Measurements from ENCODE around the gene MKRN2OS. TPM values are rescaled to one million over a fixed set of nuclear protein-coding genes. Genes with fewer than 3 reads are reported as not detected.
A peak's percentile ranks its signal among the peaks of the same experiment; 100 is the strongest.

The MKRN2OS gene
- total RNA-seq, 2 experiments from 2014 or later: not detected

DNA sequence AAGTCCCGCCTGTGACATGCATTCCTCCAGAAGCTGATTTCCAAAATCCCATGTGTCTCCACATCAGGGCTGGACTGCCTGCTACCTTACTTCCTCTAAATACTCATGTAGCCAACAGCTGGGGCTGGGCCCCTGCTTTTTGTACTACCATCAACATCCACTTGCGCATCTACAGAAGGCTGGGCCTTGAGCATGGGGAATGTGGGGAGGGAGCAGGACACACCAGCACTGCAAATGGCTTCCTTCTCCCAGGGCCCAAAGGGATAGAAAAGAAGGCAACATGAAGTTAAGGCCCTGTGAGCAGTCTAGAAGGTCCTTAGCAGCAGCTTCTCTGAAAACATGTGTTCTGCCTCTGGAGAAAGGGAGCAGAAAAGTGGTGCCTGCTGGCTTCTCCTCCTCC, 38.8 kb upstream of the MKRN2OS start:
- Mint-ChIP-seq H3K4me1 (ENCODE audit: low read depth) (no peaks in the 10 kb centered on the region), H3K36me3 (ENCODE audit: low read depth) (peaks cover 95% of the 10 kb centered on the region), H3K27me3 (no peaks in the 10 kb centered on the region), H3K9me3 (no peaks in the 10 kb centered on the region), H3K4me3 (no peak overlapping the region), H3K27ac (peak overlapping the region; percentile 18)
- DNase-seq (no peak), ATAC-seq (ENCODE audit: poor library complexity) (no peak)
- POLR2A ChIA-PET: interaction anchor here (0.6 to 1.0 kb wide), 2 partner anchors 12 to 80 kb away, joined by 3 to 4 read pairs; partner anchors contain the start of gene RAF1
- no peaks in the 10 kb centered on the region for H3K27me3 ChIP-seq (ENCODE audit: control insufficient read depth in 1 of 2, insufficient read depth in 2 of 2, low read length in 2 of 2)
- intact Hi-C loops (cut with DNase I, micrococcal nuclease): no loop called here
- peaks cover 87% of the 10 kb centered on the region for H3K36me3 ChIP-seq (ENCODE audit: insufficient read depth, low read length)
- no peaks in the 10 kb centered on the region for H3K9me3 ChIP-seq (ENCODE audit: control insufficient read depth in 1 of 2, insufficient read depth in 1 of 2, low read length in 2 of 2)
- no peak overlapping the region for H3K27ac ChIP-seq (ENCODE audit: low read depth in 1 of 2, low read length in 2 of 2)
- TF ChIP-seq, protein P1, sequence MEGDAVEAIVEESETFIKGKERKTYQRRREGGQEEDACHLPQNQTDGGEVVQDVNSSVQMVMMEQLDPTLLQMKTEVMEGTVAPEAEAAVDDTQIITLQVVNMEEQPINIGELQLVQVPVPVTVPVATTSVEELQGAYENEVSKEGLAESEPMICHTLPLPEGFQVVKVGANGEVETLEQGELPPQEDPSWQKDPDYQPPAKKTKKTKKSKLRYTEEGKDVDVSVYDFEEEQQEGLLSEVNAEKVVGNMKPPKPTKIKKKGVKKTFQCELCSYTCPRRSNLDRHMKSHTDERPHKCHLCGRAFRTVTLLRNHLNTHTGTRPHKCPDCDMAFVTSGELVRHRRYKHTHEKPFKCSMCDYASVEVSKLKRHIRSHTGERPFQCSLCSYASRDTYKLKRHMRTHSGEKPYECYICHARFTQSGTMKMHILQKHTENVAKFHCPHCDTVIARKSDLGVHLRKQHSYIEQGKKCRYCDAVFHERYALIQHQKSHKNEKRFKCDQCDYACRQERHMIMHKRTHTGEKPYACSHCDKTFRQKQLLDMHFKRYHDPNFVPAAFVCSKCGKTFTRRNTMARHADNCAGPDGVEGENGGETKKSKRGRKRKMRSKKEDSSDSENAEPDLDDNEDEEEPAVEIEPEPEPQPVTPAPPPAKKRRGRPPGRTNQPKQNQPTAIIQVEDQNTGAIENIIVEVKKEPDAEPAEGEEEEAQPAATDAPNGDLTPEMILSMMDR (IDR thresholded peaks at IDR 0.05): no peak
- CTCF ChIA-PET: no interaction called here
- H3K4me1 ChIP-seq (ENCODE audit: insufficient read depth, low read length): no peaks in the 10 kb centered on the region
- no peak overlapping the region for H3K4me3 ChIP-seq (ENCODE audit: low read length)

DNA sequence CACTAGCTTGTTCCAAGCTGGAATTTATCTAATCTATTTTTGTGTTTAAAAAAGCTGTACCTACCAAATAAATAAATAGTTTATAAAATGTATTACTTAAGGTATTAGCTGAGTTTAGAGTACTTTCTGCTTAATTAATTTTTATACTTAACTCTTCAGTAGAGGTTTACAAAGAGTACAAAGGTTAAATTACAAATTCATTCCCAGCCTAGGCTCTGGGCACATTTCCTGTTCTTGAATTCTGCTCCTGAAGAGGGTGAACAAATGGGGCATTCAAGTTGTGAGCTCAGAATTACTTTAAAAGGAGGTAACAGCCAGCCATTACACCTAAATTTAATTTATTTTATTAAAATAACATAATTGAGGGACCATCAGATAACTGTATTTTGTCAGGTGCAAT, 38.0 kb upstream of the MKRN2OS start:
- no peaks in the 10 kb centered on the region for H3K27me3 ChIP-seq (ENCODE audit: control insufficient read depth in 1 of 2, insufficient read depth in 2 of 2, low read length in 2 of 2)
- no peak overlapping the region for H3K4me3 ChIP-seq (ENCODE audit: low read length)
- ChIA-PET POLR2A (interaction anchor here (0.8 kb wide), 1 partner anchor 81 kb away, joined by 3 read pairs; the partner anchor contains the start of gene RAF1), CTCF (no interaction called here)
- H3K27ac ChIP-seq (ENCODE audit: low read depth in 1 of 2, low read length in 2 of 2): no peak overlapping the region
- Mint-ChIP-seq H3K27ac (no peak overlapping the region), H3K9me3 (no peaks in the 10 kb centered on the region), H3K4me3 (no peak overlapping the region), H3K4me1 (ENCODE audit: low read depth) (no peaks in the 10 kb centered on the region), H3K36me3 (ENCODE audit: low read depth) (peaks cover 95% of the 10 kb centered on the region), H3K27me3 (no peaks in the 10 kb centered on the region)
- no peak for ATAC-seq (ENCODE audit: poor library complexity)
- TF ChIP-seq, protein P1 (IDR thresholded peaks at IDR 0.05): no peak
- H3K36me3 ChIP-seq (ENCODE audit: insufficient read depth, low read length): peaks cover 82% of the 10 kb centered on the region
- no peaks in the 10 kb centered on the region for H3K9me3 ChIP-seq (ENCODE audit: control insufficient read depth in 1 of 2, insufficient read depth in 1 of 2, low read length in 2 of 2)
- no peaks in the 10 kb centered on the region for H3K4me1 ChIP-seq (ENCODE audit: insufficient read depth, low read length)
- DNase-seq: no peak
- intact Hi-C loops (cut with DNase I, micrococcal nuclease): no loop called here

DNA sequence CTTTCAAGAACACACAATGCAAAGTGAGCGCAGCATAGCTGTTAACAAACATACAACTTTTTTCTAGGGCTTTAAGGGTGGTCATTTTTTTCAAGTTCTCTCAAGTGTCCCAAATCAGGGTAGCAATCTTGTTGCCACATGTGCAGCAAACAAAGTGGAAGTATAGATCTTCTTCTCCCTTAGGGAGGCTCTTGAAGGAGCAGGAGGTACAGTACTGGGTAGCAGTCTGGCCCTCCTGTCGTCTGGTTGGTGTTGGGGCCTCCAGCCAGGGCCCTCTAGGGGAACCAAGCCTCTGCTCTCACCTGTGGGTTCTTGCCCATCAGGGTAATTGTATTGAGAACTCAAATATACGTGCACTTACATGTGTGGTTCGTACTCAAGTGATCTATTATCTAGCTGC, 37.4 kb upstream of the MKRN2OS start:
- POLR2A ChIA-PET: interaction anchor here (0.8 kb wide), 1 partner anchor 82 kb away, joined by 3 read pairs; the partner anchor contains the start of gene RAF1
- ATAC-seq (ENCODE audit: poor library complexity): no peak
- Mint-ChIP-seq H3K4me1 (ENCODE audit: low read depth) (no peaks in the 10 kb centered on the region), H3K9me3 (no peaks in the 10 kb centered on the region), H3K36me3 (ENCODE audit: low read depth) (peaks cover 93% of the 10 kb centered on the region), H3K4me3 (no peak overlapping the region), H3K27ac (no peak overlapping the region), H3K27me3 (no peaks in the 10 kb centered on the region)
- no peaks in the 10 kb centered on the region for H3K4me1 ChIP-seq (ENCODE audit: insufficient read depth, low read length)
- intact Hi-C loops (cut with DNase I, micrococcal nuclease): no loop called here
- no peak overlapping the region for H3K27ac ChIP-seq (ENCODE audit: low read depth in 1 of 2, low read length in 2 of 2)
- peaks cover 0 to 1% of the 10 kb centered on the region in 2 experiments for H3K9me3 ChIP-seq (ENCODE audit: control insufficient read depth in 1 of 2, insufficient read depth in 1 of 2, low read length in 2 of 2)
- no peak overlapping the region for H3K4me3 ChIP-seq (ENCODE audit: low read length)
- CTCF ChIA-PET: interaction anchor here (0.5 kb wide), 1 partner anchor 97 kb away, joined by 3 read pairs; no protein-coding TSS in a partner anchor
- H3K27me3 ChIP-seq (ENCODE audit: control insufficient read depth in 1 of 2, insufficient read depth in 2 of 2, low read length in 2 of 2): no peaks in the 10 kb centered on the region
- DNase-seq: no peak
- peaks cover 81% of the 10 kb centered on the region for H3K36me3 ChIP-seq (ENCODE audit: insufficient read depth, low read length)
- TF ChIP-seq, protein P1 (IDR thresholded peaks at IDR 0.05): no peak

Data from CD4-positive, alpha-beta T cell (primary cell).